HUES64 (cell line): ENCODE measurements around the gene SMG1. TPM values are rescaled to one million over a fixed set of nuclear protein-coding genes. Genes with fewer than 3 reads are reported as not detected.
A peak's percentile ranks its signal among the peaks of the same experiment; 100 is the strongest.
"Not testable (repeated sequence)": the region's sequence is repeated elsewhere in the genome, so short reads cannot be mapped to it uniquely, and the experiment has no call there.

ENCODE experiments used
- H3K27ac ChIP-seq: 2 replicates; pipeline ENCODE4 v1.7.0; 2013; ENCODE audit warnings: low read depth, low read length, inconsistent platforms
- H3K27me3 ChIP-seq: 2 replicates; pipeline ENCODE4 v1.6.1; 2013; ENCODE audit warnings: mild to moderate bottlenecking, low read length; ENCODE audit not compliant: insufficient read depth
- H3K36me3 ChIP-seq: 2 replicates; pipeline ENCODE4 v1.6.1; 2013; ENCODE audit warnings: mild to moderate bottlenecking, low read length; ENCODE audit not compliant: insufficient read depth
- H3K4me1 ChIP-seq: 2 replicates; pipeline ENCODE4 v1.6.1; 2013; ENCODE audit warnings: mild to moderate bottlenecking, low read length, moderate library complexity; ENCODE audit not compliant: insufficient read depth
- H3K4me3 ChIP-seq: 2 replicates; pipeline ENCODE4 v1.5.1; 2013; ENCODE audit warnings: mild to moderate bottlenecking, low read length, moderate library complexity
- H3K9ac ChIP-seq: 2 replicates; pipeline ENCODE4 v1.6.1; 2013; ENCODE audit warnings: mild to moderate bottlenecking, low read depth, low read length
- H3K9me3 ChIP-seq: 2 replicates; pipeline ENCODE4 v1.6.1; 2013; ENCODE audit warnings: low read depth, low read length; ENCODE audit not compliant: insufficient read depth
- WGBS: fragments of 150-250, 120-280 bp; methylation state at CpG from one replicate; pipeline ENCODE4 v1.1.7; 2013; ENCODE audit warnings: missing lambda C conversion rate; 5-methylcytosine and 5-hydroxymethylcytosine counted together
- polyA plus RNA-seq, 2 experiments: library from polyadenylated mRNA; stranded (reverse); fragments of 50-300 nt; gene quantifications; one replicate each; pipeline ENCODE4 v1.2.3, GENCODE V29; 2013

Gene SMG1
- 20.7 TPM for polyA plus RNA-seq (2013, experiment 1 of 2)
- 19.5 TPM for polyA plus RNA-seq (2013, experiment 2 of 2)

DNA sequence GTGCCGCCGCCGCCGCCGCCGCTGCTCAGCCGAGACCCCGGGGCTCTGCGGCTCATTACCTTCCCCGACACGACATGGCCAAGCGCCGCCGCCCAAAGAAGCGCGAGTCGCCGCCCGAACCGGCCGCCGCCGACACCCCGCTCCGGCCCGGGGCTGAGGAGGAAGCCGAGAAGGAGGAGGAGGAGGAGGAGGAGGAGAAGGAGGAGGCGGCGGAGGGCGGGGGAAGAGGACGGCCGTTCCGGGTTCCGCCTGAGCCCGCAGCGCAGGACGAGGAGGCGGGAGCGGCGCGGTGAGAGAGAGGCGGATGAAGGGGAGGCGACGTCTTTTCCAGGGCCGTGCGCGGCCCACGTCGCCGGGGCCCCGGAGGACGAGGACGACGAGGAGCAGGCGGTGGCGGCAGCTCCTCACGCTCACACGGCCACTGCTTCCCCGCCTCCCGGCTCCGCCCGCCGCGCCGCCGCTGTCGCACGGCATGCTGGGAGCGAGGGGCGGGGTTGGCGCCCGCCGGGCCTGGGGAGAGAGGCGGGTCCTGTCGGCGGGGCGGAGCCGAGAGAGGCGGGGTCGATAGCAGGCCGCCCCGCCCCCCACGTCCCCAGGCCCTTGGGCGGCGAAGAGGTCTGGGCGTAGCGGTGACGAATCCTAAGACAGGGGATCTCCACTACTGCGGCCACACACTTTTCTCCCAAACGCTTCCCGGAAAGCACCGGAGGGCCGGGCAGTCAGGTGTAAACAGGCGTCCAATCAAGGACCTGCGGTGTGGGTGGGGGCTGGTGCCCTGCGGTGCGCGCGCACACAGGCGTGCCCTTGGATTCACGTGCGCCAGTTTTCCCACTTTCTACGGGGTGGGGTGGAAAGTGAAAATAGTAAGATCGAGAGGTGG, at the start of gene SMG1:
SMG1 (minus strand) TSS at position 423 of the 880 bp plus-strand sequence; CDS start at position 56, 367 bp downstream.
- H3K4me1 ChIP-seq, H3K36me3 ChIP-seq, H3K9me3 ChIP-seq, H3K27me3 ChIP-seq: not testable (repeated sequence)
- under 1% methylated on average over 102 of the region's 104 CpGs for WGBS
- H3K9ac ChIP-seq = peak within 1 kb of the TSS; percentile 85
- peak within 1 kb of the TSS; percentile 98 for H3K27ac ChIP-seq
- peak within 1 kb of the TSS; percentile 92 for H3K4me3 ChIP-seq

DNA sequence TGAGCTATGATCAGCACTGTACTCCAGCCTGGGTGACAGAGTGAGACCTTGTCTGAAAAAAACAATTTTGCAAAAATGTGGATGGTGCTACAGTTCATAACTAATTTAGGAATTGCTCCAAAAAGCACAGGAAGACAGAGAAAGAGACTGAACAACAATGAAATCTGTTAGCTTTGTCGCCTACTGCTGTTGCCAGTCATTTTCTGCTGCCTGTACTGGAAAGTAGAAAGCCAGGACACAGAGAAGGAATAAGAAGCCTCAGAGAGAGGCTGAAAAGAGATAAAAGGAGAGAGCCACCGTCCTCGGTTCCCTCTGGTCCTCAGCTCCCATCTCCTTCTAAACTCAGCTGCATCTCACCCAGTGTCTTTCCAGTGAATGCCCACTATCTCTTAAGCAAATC, 48.9 kb upstream of the SMG1 start:
- H3K27me3 ChIP-seq = no peaks in the 10 kb centered on the region
- H3K4me1 ChIP-seq = no peaks in the 10 kb centered on the region
- H3K9ac ChIP-seq = no peak overlapping the region
- no peak overlapping the region for H3K4me3 ChIP-seq
- WGBS = 56% methylated on average over 3 of the region's 3 CpGs
- no peak overlapping the region for H3K27ac ChIP-seq
- no peaks in the 10 kb centered on the region for H3K9me3 ChIP-seq
- H3K36me3 ChIP-seq = no peaks in the 10 kb centered on the region

DNA sequence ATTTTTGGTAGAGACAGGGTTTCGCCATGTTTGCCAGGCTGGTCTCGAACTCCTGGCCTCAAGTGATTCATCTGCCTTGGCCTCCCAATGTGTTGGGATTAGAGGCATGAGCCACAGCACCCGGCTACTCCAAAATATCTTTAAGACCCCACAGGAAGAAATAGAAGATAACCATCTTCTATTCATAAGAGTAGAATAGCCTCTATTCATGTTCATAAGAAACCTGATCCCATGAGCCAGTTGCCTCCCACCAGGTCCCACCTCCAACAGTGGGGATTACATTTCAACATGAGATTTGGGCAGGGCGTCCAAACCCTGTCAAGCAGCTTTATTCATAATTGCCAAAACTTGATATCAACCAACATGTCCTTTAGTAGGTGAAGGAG, 43.6 kb upstream of the SMG1 start:
- no peak overlapping the region for H3K4me3 ChIP-seq
- no peak overlapping the region for H3K9ac ChIP-seq
- H3K27ac ChIP-seq = no peak overlapping the region
- H3K36me3 ChIP-seq = no peaks in the 10 kb centered on the region
- 85% methylated on average over 4 of the region's 4 CpGs for WGBS
- H3K4me1 ChIP-seq = no peaks in the 10 kb centered on the region
- H3K9me3 ChIP-seq = no peaks in the 10 kb centered on the region
- H3K27me3 ChIP-seq = no peaks in the 10 kb centered on the region

DNA sequence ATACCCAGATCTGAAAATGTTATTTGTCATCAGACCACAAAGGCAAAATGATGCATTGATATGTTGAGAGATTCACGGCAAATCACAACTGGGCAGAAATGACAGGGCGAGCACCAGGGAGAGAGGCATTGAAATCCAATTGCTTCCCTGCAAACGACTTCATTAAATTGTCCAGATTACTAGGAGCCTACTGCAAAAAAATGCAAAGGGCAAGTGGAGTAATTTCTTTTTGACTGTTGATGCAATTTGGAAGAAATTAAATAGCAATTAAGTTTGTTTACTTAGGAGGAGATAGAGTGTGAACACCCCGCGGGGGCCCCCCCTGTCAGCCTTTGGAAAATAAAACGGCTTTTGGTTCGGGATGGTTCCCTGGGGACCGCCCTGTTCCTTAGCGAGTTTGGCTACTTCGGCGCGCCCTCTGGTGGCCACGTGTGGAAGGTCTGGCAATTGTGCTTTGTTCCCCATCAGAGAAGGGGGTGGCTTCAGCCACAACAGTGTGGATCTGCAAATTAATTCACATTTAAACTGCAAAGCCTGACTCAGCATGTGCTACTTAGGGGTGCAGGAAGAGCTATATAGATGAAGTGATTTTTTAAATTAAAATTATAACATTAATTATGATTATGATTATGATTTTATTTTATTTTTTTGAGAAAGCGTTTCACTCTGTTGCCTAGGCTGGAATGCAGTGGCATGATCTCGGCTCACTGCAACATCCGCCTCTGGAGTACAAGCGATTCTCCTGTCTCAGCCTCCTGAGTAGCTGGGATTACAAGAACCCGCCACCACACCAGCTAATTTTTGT, 43.0 kb upstream of the SMG1 start:
- H3K4me1 ChIP-seq = no peaks in the 10 kb centered on the region
- no peak overlapping the region for H3K27ac ChIP-seq
- no peaks in the 10 kb centered on the region for H3K36me3 ChIP-seq
- no peaks in the 10 kb centered on the region for H3K27me3 ChIP-seq
- no peaks in the 10 kb centered on the region for H3K9me3 ChIP-seq
- peak overlapping the region; percentile 33 for H3K4me3 ChIP-seq
- WGBS = 33% methylated on average over 18 of the region's 18 CpGs
- no peak overlapping the region for H3K9ac ChIP-seq

DNA sequence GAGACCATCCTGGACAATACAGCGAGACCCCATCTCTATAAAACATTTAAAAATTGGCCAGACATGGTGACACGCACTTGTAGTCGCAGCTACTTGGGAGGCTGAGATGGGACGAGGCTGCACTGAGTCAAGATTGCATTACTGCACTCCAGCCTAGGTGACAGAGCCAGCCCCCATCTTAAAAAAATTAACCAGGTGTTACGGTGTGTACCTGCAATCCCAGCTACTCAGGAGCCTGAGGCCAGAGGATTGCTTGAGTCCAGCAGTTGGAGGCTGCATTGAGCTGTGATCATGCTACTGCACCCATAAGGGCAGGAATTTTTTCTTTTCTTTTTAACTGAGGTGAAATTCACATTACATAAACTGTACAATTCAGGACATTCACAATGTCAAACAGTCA, 40.6 kb upstream of the SMG1 start:
- Histone ChIP-seq H3K4me1 (no peaks in the 10 kb centered on the region), H3K36me3 (no peaks in the 10 kb centered on the region), H3K27ac (no peak overlapping the region), H3K9ac (no peak overlapping the region), H3K9me3 (no peaks in the 10 kb centered on the region), H3K4me3 (no peak overlapping the region), H3K27me3 (no peaks in the 10 kb centered on the region)
- WGBS = 97% methylated on average over 5 of the region's 5 CpGs

DNA sequence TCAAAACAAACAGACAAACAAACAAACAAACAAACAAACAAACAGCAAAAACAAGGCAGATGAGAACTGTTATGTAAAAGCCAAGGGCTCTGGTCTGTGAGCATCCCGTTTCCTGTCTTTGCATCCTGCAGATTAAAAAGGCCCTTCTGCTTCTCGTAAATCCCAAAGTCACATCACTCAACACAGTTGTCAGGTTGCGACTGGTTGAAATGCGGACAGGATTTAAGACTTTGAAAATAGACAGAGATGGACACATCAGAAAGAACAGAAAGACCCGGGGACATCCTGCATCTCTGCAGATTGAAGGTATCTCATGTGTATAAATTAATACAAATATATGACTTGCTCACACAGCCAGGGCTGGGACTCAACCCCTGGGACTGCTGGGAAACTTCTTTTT, 39.3 kb upstream of the SMG1 start:
- H3K27me3 ChIP-seq = no peaks in the 10 kb centered on the region
- no peak overlapping the region for H3K27ac ChIP-seq
- H3K36me3 ChIP-seq = no peaks in the 10 kb centered on the region
- H3K9ac ChIP-seq = no peak overlapping the region
- H3K4me1 ChIP-seq = no peaks in the 10 kb centered on the region
- no peaks in the 10 kb centered on the region for H3K9me3 ChIP-seq
- WGBS = 85% methylated on average over 4 of the region's 5 CpGs
- H3K4me3 ChIP-seq = no peak overlapping the region

DNA sequence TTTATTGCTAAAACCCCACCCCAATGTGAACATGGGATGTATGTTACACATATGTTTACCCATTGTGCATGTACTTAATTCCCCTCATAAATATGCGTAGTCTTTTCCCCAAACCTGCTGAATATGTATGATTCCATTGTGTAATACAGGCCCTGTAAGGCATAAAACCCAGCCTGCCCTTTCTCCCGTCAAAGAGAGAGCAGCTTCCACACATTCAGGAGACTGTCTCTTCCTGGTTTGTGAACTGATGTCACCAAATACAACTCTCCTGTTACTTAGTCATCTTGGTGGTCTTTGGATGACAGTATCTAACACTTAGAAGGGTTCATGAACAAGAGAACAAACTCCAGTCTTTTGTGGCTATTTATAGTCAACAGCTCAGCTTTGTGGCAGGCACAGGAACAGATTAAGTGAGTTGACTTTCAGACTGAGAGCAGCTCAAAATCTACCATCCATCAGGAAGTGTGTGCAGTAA, 32.9 kb upstream of the SMG1 start:
- Histone ChIP-seq H3K4me1 (peaks cover 5% of the 10 kb centered on the region; the same call in 1 of the 2 replicates), H3K9ac (no peak overlapping the region), H3K4me3 (no peak overlapping the region), H3K36me3 (no peaks in the 10 kb centered on the region), H3K27ac (no peak overlapping the region), H3K9me3 (no peaks in the 10 kb centered on the region), H3K27me3 (no peaks in the 10 kb centered on the region)
- 87% methylated on average over 2 of the region's 2 CpGs for WGBS

DNA sequence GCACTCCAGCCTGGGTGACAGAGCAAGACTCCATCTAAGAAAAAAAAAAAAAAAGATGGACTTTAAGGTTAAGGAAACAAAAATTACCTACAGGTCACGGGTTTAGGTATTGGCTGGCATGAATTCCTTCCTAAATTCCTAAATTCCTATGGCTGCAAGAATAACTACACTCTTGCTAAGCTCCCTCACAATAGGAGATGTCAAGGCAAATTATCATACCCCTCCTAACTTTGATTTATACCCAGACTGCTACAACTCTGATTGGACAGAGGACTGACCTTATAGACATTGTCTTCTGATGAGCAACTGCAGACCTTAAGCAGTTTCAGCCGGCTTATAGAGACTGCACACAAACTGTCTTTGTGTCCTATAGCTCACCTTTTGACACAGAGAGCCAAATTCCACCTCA, 32.4 kb upstream of the SMG1 start:
- Histone ChIP-seq H3K9me3 (no peaks in the 10 kb centered on the region), H3K27me3 (no peaks in the 10 kb centered on the region), H3K4me3 (no peak overlapping the region), H3K9ac (no peak overlapping the region), H3K4me1 (peaks cover 5% of the 10 kb centered on the region; the same call in 1 of the 2 replicates), H3K27ac (no peak overlapping the region), H3K36me3 (no peaks in the 10 kb centered on the region)
- 92% methylated on average over 2 of the region's 2 CpGs for WGBS

DNA sequence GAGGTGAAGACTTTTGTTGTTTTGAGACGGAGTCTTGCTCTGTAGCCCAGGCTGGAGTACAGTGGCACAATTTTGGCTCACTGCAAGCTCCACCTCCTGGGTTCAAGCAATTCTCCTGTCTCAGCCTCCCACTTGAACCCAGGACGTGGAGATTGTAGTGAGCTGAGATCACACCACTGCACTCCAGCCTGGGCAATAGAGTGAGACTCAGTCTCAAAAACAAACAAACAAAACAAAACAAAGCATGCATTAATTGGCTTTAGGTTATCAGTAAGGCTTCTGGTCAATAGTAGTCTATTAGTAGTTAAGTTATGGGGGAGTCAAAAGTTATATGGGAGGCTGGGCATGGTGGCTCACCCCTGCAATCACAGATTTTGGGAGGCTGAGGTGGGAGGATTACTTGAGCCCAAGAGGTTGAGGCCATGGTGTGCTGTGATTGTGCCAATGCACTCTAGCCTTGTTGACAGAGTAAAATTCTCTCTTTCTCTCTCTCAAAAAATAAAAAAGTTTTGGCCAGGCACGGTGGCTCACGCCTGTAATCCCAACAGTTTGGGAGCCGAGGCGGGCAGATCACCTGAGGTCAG, 30.5 kb upstream of the SMG1 start:
- H3K36me3 ChIP-seq, H3K27me3 ChIP-seq, H3K27ac ChIP-seq, H3K4me3 ChIP-seq, H3K9ac ChIP-seq, H3K4me1 ChIP-seq, H3K9me3 ChIP-seq: not testable (repeated sequence)
- 90% methylated on average over 6 of the region's 6 CpGs for WGBS

DNA sequence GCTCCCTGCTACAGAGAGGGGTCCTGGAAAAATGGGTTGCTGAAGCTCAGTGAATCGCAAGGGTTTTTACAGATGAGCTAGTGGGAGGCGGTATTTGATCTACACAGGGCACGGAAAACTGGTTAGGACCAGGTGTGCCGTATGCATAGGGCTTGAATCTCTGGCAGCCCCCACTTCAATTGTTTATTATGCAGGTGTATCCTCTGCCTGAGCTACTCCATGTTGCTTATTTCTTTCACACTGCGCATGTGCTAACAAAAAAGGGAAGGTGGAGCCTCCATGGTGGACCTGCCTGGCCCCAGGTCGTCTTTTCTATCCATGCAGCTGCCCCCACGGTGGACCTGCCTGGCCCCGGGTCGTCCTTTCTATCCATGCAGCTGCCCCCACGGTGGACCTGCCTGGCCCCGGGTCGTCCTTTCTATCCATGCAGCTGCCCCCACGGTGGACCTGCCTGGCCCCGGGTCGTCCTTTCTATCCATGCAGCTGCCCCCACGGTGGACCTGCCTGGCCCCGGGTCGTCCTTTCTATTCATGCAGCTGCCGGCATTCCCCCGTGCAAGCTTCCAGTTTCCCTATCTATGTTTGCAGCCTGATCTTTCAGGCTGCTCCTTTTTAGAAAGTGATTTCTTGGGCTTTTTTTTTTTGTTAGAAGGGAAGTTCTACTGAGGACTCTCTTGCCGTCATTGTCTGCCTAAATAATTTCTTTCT, 29.8 kb upstream of the SMG1 start:
- not testable (repeated sequence) for H3K27me3 ChIP-seq, H3K27ac ChIP-seq, H3K9me3 ChIP-seq, H3K36me3 ChIP-seq, H3K4me3 ChIP-seq, H3K9ac ChIP-seq, H3K4me1 ChIP-seq
- WGBS = 83% methylated on average over 14 of the region's 21 CpGs
